ENCODE results near the gene MOB3A. TPM values are rescaled to one million over a fixed set of nuclear protein-coding genes. Genes with fewer than 3 reads are reported as not detected.
"Not testable (repeated sequence)": the region's sequence is repeated elsewhere in the genome, so short reads cannot be mapped to it uniquely, and the experiment has no call there.

Gene MOB3A
- 10.1 and 20.6 TPM in 2 replicates for total RNA-seq (2014; rRNA removed; shearing (Covaris generic))

DNA sequence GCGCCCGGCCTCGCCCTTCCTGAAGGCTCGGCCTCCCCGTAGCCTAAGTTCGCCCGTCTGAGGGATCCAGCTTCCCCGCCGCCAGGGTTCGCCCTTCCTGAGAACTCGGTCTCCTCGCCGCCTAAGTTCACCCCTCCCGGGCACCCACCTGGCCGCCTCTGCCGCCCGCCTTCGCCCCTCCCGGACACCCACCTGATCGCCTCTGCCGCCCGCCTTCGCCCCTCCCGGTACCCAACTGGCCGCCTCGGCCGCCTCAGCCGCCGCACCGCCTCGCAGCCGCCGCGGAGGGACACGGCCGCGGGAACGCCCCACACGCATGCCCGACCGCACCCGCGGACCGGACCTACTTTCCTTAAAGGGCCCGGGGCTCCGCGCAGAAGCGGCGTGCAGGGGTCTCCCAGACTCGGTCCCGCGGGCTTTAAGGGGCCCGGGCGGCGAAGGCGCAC lies at the start of gene MOB3A:
MOB3A (minus strand) TSS at position 293 of the 446 bp plus-strand sequence. CDS start 17,766 bp downstream, outside the sequence.
- Histone ChIP-seq H3K27me3 (replicated peaks) (no peaks in the 10 kb centered on the region), H3K9me3 (replicated peaks) (no peaks in the 10 kb centered on the region), H3K4me3 (peak within 1 kb of the TSS; percentile 64), H3K36me3 (peaks cover 28% of the 10 kb centered on the region), H3K27ac (peak within 1 kb of the TSS; percentile 66), H3K4me1 (replicated peaks) (peaks cover 28% of the 10 kb centered on the region)
- DNase-seq (ENCODE audit: low read depth in 1 of 2, low spot score in 2 of 2), result peak; percentile 90 to 99

- Histone ChIP-seq H3K9me3 (replicated peaks) (no peaks in the 10 kb centered on the region), H3K4me1 (replicated peaks) (peaks cover 31% of the 10 kb centered on the region), H3K27ac (no peak overlapping the region), H3K27me3 (replicated peaks) (no peaks in the 10 kb centered on the region), H3K36me3 (peaks cover 46% of the 10 kb centered on the region), H3K4me3 (no peak overlapping the region)
- DNase-seq (ENCODE audit: low read depth in 1 of 2, low spot score in 2 of 2), result peak; percentile 75 to 83
Measured at GRCh38 chr19:2145831-2146241, 49.7 kb upstream of the MOB3A start.

- peaks cover 45% of the 10 kb centered on the region for H3K36me3 ChIP-seq
- no peaks in the 10 kb centered on the region for H3K27me3 ChIP-seq (replicated peaks)
- peaks cover 20% of the 10 kb centered on the region for H3K4me1 ChIP-seq (replicated peaks)
- DNase-seq (ENCODE audit: low read depth in 1 of 2, low spot score in 2 of 2), result no peak
- H3K4me3 ChIP-seq, result no peak overlapping the region
- no peak overlapping the region for H3K27ac ChIP-seq
- H3K9me3 ChIP-seq (replicated peaks), result no peaks in the 10 kb centered on the region
Measured at GRCh38 chr19:2144190-2144589, 48.1 kb upstream of the MOB3A start.

DNA sequence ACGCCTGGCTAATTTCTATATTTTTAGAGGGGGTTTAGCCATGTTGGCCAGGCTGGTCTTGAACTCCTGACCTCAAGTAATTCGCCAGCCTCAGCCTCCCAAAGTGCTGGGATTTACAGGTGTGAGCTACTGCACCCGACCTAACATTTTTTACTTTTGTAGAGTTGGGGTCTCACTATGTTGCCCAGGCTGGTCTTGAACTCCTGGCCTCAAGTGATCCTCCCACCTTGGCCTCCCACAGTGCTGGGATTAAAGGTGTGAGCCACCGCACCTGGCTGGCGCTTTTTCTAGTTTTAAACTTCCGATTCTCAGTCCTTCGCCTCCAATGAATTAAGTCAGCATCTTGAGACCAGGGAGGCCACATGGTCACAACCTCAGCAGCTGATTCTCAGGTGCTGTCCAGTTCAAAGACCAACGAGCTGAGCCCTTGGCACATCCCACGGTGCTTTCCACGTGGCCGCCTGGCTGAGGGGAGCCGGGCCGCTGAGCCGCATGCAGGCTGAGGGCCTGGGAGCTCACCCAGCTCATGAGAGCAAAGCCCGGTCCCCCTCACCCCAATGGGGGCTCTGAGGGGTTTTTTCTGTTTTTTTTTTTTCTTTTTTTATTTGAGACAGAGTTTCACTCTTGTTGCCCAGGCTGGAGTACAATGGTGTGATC lies 46.2 kb upstream of the MOB3A start:
- peaks cover 20% of the 10 kb centered on the region for H3K4me1 ChIP-seq (replicated peaks)
- H3K9me3 ChIP-seq (replicated peaks), result no peaks in the 10 kb centered on the region
- no peaks in the 10 kb centered on the region for H3K27me3 ChIP-seq (replicated peaks)
- no peak overlapping the region for H3K27ac ChIP-seq
- H3K36me3 ChIP-seq, result peaks cover 50% of the 10 kb centered on the region
- H3K4me3 ChIP-seq, result no peak overlapping the region
- DNase-seq (ENCODE audit: low read depth in 1 of 2, low spot score in 2 of 2), result no peak

DNA sequence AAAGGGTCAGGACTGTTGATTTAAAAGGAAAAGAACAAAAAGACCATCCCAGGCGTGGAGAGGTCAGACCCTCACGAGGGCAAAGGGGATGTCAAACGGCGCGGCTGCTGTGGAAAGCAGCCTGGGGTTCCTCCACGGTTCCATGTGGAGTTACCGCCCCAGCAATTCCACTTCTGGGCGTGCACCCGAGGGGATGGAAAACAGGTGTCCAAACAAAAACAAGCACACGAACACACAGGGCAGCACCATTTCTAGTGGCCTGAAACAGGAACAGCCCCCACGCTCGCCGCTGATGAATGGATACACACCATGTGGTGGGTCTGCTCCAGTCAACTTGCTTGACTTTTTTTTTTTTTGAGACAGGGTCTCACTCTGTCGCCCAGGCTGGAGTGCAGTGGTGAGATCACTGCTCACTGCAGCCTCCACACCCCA lies 44.0 kb upstream of the MOB3A start:
- Histone ChIP-seq H3K4me1 (replicated peaks) (peaks cover 7% of the 10 kb centered on the region), H3K9me3 (replicated peaks) (no peaks in the 10 kb centered on the region), H3K36me3 (peaks cover 60% of the 10 kb centered on the region), H3K27ac (no peak overlapping the region), H3K27me3 (replicated peaks) (no peaks in the 10 kb centered on the region), H3K4me3 (no peak overlapping the region)
- no peak for DNase-seq (ENCODE audit: low read depth in 1 of 2, low spot score in 2 of 2)

DNA sequence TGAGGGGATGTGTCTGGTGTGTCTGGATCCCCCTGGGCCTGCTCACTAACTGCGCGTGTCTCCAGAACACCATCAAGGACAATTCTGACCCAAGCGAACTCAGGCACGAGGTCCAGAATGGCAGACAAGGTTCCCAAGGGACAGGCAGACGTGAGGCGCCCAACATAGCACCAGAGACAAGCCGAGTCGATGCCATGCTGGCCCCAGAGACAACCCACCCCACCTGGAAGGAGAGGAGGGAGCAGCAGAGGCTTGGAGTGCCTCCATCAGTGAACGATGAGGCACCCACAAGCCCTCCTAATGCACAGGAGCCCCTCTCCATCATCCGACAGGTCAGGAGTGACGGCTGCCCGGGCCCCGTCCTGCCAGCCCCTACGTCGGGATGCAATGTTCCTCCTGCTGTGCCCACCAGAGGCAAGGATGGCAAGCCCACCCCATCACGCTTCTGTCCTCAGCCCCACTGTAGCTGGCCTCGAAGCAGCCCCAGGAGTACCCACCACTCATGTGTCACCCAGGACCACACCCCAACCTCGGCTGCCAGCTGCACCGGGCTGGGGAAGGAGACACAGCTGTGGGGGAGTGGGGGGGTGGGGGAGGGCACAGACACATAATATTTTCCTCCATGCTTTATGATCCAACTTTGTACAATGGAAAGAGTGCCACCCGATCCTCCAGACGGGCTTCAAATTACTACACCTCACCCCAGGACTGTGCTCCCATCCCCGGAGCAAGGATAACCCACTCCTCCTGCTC lies 43.4 kb upstream of the MOB3A start:
- H3K27ac ChIP-seq, result no peak overlapping the region
- H3K4me1 ChIP-seq (replicated peaks), result peaks cover 1% of the 10 kb centered on the region; the same call in 1 of the 2 replicates
- no peak overlapping the region for H3K4me3 ChIP-seq
- peaks cover 60% of the 10 kb centered on the region for H3K36me3 ChIP-seq
- no peak for DNase-seq (ENCODE audit: low read depth in 1 of 2, low spot score in 2 of 2)
- H3K27me3 ChIP-seq (replicated peaks), result no peaks in the 10 kb centered on the region
- no peaks in the 10 kb centered on the region for H3K9me3 ChIP-seq (replicated peaks)

DNA sequence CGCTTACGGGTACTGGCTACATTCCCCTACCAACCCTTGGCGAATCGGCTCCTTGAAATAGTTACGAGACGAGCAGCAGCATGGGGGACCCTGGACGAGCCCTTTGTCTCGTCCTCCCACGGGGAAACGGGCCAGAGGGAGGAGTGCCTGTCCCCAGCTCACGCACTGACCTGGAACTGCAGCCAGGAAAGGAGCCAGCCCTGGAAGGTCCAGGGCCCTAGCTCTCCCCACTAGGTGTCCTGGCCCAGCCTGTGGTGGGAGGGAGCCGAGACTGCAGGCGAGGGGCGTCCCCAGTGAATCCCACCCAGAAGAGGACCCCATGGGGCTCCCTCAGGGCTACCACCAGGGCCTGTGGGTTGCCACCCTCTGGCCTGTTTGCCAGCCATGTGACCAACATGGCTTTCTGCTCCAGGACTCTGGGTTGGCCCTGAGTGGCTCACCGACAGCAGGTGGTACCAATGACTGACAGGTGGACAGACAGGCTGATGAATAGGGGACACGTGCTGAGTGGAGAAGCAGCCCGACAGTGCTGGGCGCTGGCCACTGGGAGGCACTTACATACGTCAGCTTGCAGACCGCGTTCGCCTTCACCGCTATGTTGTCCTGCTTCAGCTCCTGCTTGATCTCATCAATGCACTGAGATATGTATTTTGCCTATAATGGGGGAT lies 42.1 kb upstream of the MOB3A start:
- DNase-seq (ENCODE audit: low read depth in 1 of 2, low spot score in 2 of 2), result no peak
- Histone ChIP-seq H3K4me3 (no peak overlapping the region), H3K36me3 (peaks cover 62% of the 10 kb centered on the region), H3K9me3 (replicated peaks) (no peaks in the 10 kb centered on the region), H3K4me1 (replicated peaks) (no peaks in the 10 kb centered on the region), H3K27ac (no peak overlapping the region), H3K27me3 (replicated peaks) (no peaks in the 10 kb centered on the region)

DNA sequence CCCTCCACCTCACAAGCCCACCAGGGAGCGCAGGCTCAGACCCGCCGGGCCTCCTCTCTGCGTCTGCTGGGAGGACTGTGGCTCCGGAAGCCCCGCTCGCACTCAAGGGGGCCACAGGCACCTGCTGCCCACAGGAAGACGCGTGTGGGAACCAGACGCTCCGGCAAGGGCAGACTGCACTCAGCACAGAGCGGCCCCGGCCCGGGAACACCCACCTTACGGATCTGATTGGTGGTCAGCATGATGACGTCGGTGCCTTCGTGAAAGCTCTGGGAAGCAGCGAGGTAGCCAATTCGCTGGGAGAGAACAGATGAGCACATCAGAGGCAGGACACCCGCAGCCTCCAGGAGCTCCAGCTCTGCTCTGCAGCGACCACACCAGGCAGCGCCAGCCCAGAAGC lies 40.7 kb upstream of the MOB3A start:
- Histone ChIP-seq H3K36me3 (peaks cover 76% of the 10 kb centered on the region), H3K9me3 (replicated peaks) (no peaks in the 10 kb centered on the region), H3K27me3 (replicated peaks) (no peaks in the 10 kb centered on the region), H3K27ac (no peak overlapping the region), H3K4me1 (replicated peaks) (no peaks in the 10 kb centered on the region), H3K4me3 (no peak overlapping the region)
- DNase-seq (ENCODE audit: low read depth in 1 of 2, low spot score in 2 of 2), result no peak

DNA sequence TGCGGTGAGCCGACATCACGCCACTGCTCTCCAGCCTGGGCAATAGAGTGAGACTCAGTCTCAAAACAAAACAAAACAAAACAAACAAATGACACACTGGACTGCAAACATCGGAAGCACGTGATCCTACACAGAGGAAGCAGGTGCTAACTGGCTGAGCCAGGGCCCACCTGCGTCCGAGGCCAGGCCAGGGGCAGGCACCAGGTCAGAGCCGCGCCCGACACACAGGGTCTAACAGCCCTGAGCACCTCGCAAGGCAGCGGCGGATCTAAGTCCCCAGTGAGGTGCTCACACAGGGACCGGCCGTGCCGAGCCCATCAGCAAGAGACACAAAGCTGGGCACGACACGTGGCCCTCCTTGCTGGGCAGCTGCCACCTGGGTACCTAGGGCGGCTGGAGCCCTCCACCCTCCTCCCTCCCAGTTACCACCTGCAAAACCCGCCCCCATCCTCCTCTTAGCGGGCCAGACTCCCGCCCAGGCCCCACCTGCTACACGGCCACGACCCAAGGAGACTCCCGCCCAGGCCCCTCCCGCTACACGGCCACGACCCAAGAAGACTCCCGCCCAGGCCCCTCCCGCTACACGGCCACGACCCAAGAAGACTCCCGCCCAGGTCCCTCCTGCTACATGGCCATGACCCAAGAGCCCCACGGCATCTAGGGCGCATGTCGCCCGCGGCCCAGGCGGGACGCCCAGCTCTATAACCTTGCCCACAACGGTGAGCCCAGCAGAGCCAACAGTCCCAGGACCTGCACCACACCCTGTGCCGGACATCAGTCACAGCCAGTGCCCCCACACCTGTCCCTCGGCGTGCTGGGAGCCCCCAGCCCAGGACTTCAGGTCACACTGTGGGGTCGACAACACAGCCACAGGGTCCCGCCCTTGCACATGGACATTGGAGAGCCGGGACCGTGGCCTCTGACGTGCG lies 39.6 kb upstream of the MOB3A start:
- no peaks in the 10 kb centered on the region for H3K4me1 ChIP-seq (replicated peaks)
- no peaks in the 10 kb centered on the region for H3K9me3 ChIP-seq (replicated peaks)

DNA sequence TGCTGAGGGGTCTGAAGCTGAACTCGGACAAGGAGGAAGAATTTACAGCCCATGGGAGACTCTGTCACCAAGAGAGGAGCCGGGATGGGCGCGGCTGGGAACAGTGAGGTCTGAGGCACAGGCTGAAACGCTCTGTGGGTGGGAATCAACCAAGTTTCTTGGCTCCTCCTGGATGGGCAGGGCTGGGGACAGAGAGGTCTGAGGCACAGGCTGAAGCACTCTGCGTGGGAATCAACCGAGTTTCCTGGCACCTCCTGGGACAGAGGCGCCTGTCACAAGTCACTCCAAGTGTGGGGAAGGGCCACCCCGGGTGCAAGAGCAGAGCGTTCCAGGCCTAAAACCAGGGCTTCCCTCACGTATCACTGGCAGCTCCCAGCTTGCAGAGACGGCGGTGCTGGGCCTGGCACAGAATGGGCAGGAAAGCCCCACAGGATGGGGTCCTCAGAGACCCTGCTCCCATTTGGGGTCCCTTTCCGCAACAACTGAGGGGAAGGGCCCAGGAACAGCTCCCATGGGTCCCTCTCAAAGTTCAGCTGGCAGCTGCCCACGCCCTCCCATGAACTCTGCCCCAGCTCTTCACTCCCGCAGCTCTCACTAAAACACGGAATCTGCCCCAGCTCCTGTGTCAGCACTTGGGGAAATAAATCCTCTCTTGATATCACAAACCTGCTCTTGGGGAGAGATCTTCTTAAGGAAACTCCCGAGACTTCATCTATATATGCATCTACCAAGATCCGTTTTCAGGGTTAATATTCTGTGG lies 36.8 kb upstream of the MOB3A start:
- DNase-seq (ENCODE audit: low read depth in 1 of 2, low spot score in 2 of 2), result no peak
- H3K36me3 ChIP-seq, result peaks cover 74% of the 10 kb centered on the region
- H3K4me1 ChIP-seq (replicated peaks), result no peaks in the 10 kb centered on the region
- no peaks in the 10 kb centered on the region for H3K27me3 ChIP-seq (replicated peaks)
- no peaks in the 10 kb centered on the region for H3K9me3 ChIP-seq (replicated peaks)
- H3K4me3 ChIP-seq, result no peak overlapping the region
- H3K27ac ChIP-seq, result no peak overlapping the region

More for the DNA sequence above, 39.6 kb upstream of the MOB3A start:
- Histone ChIP-seq H3K36me3 (peaks cover 75% of the 10 kb centered on the region), H3K4me3 (no peak overlapping the region), H3K27me3 (replicated peaks) (no peaks in the 10 kb centered on the region), H3K27ac (no peak overlapping the region)
- DNase-seq (ENCODE audit: low read depth in 1 of 2, low spot score in 2 of 2), result peak in 1 of 2 experiments; percentile 43

DNA sequence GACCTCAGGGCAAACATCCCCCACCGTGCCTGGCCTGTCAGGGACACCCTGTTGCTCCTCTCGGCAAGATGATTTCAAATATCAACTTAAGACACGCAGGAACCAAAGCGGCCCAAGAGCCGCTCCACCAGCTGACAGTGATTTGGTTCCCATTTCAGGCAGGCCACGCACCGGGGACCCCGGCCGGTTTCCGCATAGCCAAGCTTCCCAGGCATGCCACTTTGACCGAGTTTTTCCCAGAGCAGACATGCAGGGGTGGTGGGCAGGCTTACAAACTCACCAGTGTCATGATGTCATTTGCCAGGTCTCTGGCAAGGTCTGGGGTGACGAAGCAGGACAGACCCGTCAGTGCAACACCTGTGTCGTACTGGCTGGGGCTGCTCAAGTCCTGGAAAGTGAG lies 36.1 kb upstream of the MOB3A start:
- Histone ChIP-seq H3K4me3 (no peak overlapping the region), H3K4me1 (replicated peaks) (no peaks in the 10 kb centered on the region), H3K36me3 (peaks cover 71% of the 10 kb centered on the region), H3K27me3 (replicated peaks) (no peaks in the 10 kb centered on the region), H3K27ac (no peak overlapping the region), H3K9me3 (replicated peaks) (no peaks in the 10 kb centered on the region)
- DNase-seq (ENCODE audit: low read depth in 1 of 2, low spot score in 2 of 2), result no peak

DNA sequence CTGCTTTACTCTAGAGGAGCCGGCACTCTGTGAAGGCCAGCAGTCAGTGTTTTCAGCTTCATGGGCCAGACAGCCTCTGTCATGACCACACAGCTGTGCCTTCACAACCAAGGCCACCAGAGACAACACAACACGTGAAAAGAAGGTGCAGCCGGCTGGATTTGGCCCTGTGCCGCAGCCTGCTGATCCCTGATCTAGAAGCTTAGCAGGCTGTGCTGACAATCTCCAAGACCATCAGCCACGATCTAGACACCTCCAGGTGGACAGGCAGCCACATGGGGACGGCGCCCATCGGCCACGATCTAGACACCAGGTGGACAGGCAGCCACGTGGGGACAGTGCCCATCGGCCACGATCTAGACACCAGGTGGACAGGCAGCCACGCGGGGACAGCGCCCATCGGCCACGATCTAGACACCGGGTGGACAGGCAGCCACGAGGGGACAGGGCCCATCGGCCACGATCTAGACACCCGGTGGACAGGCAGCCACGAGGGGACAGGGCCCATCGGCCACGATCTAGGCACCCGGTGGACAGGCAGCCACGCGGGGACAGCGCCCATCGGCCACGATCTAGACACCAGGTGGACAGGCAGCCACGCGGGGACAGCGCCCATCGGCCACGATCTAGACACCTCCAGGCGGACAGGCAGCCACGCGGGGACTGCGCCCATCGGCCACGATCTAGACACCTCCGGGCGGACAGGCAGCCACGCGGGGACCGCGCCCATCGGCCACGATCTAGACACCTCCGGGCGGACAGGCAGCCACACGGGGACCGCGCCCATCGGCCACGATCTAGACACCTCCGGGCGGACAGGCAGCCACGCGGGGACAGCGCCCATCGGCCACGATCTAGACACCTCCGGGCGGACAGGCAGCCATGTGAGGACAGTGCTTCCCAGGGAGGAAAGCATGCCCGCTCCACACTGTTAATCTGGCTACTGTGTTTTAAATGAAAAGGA lies 35.2 kb upstream of the MOB3A start:
- peaks cover 69% of the 10 kb centered on the region for H3K36me3 ChIP-seq
- not testable (repeated sequence) for H3K27ac ChIP-seq; H3K9me3 ChIP-seq (replicated peaks)

More for the DNA sequence above, 35.2 kb upstream of the MOB3A start:
- not testable (repeated sequence) for H3K4me1 ChIP-seq (replicated peaks); DNase-seq (ENCODE audit: low read depth in 1 of 2, low spot score in 2 of 2); H3K4me3 ChIP-seq; H3K27me3 ChIP-seq (replicated peaks)

Measured in SJSA1 (cell line).